ENCODE measurements around the gene PRRT1B. TPM values are rescaled to one million over a fixed set of nuclear protein-coding genes. Genes with fewer than 3 reads are reported as not detected.

PRRT1B gene
- total and polyA plus RNA-seq, 2 experiments from 2014 or later: 0.24 TPM; not detected in 1

GRCh38 chr9:131593936-131594665, 48.8 kb downstream of the PRRT1B start:
- no peak overlapping the region for H3K4me3 Mint-ChIP-seq
- no peaks in the 10 kb centered on the region for H3K4me1 Mint-ChIP-seq

GRCh38 chr9:131594906-131595665, 49.8 kb downstream of the PRRT1B start:
- no peaks in the 10 kb centered on the region for H3K9me3 Mint-ChIP-seq
- Histone ChIP-seq H4K20me1 (replicated peaks; ENCODE audit: insufficient read depth) (no peaks in the 10 kb centered on the region), H3K27me3 (ENCODE audit: insufficient read depth) (no peaks in the 10 kb centered on the region), H3K4me1 (ENCODE audit: insufficient read depth) (no peaks in the 10 kb centered on the region), H3K4me3 (no peak overlapping the region), H3K27ac (ENCODE audit: low read depth) (no peak overlapping the region; the same call in 1 of the 2 replicates), H3K79me2 (replicated peaks; ENCODE audit: insufficient read depth) (no peaks in the 10 kb centered on the region), H3K9me2 (ENCODE audit: insufficient read depth) (no peaks in the 10 kb centered on the region), H2AFZ (no peak overlapping the region), H3K4me2 (no peak overlapping the region), H3F3A (replicated peaks; ENCODE audit: low read depth) (0 out of 2 replicates have a peak, but pooled peaks cover 3% of the 10 kb centered on the region), H3K36me3 (ENCODE audit: insufficient read depth) (no peaks in the 10 kb centered on the region; the same call in 1 of the 2 replicates)
- H3K27me3 Mint-ChIP-seq (ENCODE audit: insufficient read depth, low read depth, poor library complexity): peaks cover 9% of the 10 kb centered on the region
- H3K4me3 Mint-ChIP-seq: no peak overlapping the region
- DNase-seq (ENCODE audit: low spot score): no peak
- peak overlapping the region; percentile 89 for H3K27ac Mint-ChIP-seq
- no peak for ATAC-seq
- H3K36me3 Mint-ChIP-seq (ENCODE audit: low read depth): peaks cover 22% of the 10 kb centered on the region
- TF ChIP-seq EZH2phosphoT487 (IDR thresholded peaks at IDR 0.05; ENCODE audit: unreplicated experiment) (no peak), ZNF331 (CRISPR knock-in tag; IDR thresholded peaks at IDR 0.05; ENCODE audit: low read depth) (no peak), EZH2 (IDR thresholded peaks at IDR 0.05; ENCODE audit: low read depth, unreplicated experiment) (no peak), CREB1 (CRISPR knock-in tag; IDR thresholded peaks at IDR 0.05; ENCODE audit: low read depth) (no peak), JUNB (IDR thresholded peaks at IDR 0.05; ENCODE audit: unreplicated experiment) (no peak), ZNF114 (CRISPR knock-in tag; IDR thresholded peaks at IDR 0.05) (no peak), NANOG (IDR thresholded peaks at IDR 0.05; ENCODE audit: borderline replicate concordance) (no peak), ETS1 (IDR thresholded peaks at IDR 0.05) (no peak), STAT1 (IDR thresholded peaks at IDR 0.05; ENCODE audit: unreplicated experiment) (no peak)
- H3K4me1 Mint-ChIP-seq: no peaks in the 10 kb centered on the region

More at GRCh38 chr9:131593936-131594665, 48.8 kb downstream of the PRRT1B start:
- no peaks in the 10 kb centered on the region for H3K4me1 ChIP-seq (ENCODE audit: insufficient read depth)
- Mint-ChIP-seq H3K27ac (no peak overlapping the region), H3K27me3 (ENCODE audit: insufficient read depth, low read depth, poor library complexity) (peaks cover 9% of the 10 kb centered on the region), H3K36me3 (ENCODE audit: low read depth) (peaks cover 22% of the 10 kb centered on the region), H3K9me3 (no peaks in the 10 kb centered on the region)
- no peak overlapping the region for H2AFZ ChIP-seq
- H3K4me2 ChIP-seq: no peak overlapping the region
- ATAC-seq: no peak
- H3K27ac ChIP-seq (ENCODE audit: low read depth): no peak overlapping the region
- no peaks in the 10 kb centered on the region for H3K79me2 ChIP-seq (replicated peaks; ENCODE audit: insufficient read depth)
- H3K36me3 ChIP-seq (ENCODE audit: insufficient read depth): no peaks in the 10 kb centered on the region; the same call in 1 of the 2 replicates
- no peak for DNase-seq (ENCODE audit: low spot score)
- H4K20me1 ChIP-seq (replicated peaks; ENCODE audit: insufficient read depth): no peaks in the 10 kb centered on the region
- no peak overlapping the region for H3K4me3 ChIP-seq
- no peaks in the 10 kb centered on the region for H3K9me2 ChIP-seq (ENCODE audit: insufficient read depth)
- no peaks in the 10 kb centered on the region for H3K27me3 ChIP-seq (ENCODE audit: insufficient read depth)
- TF ChIP-seq ZNF114 (CRISPR knock-in tag; IDR thresholded peaks at IDR 0.05) (no peak), STAT1 (IDR thresholded peaks at IDR 0.05; ENCODE audit: unreplicated experiment) (no peak), EZH2 (IDR thresholded peaks at IDR 0.05; ENCODE audit: low read depth, unreplicated experiment) (no peak), ZNF331 (CRISPR knock-in tag; IDR thresholded peaks at IDR 0.05; ENCODE audit: low read depth) (no peak)
- 0 out of 2 replicates have a peak, but pooled peaks cover 3% of the 10 kb centered on the region for H3F3A ChIP-seq (replicated peaks; ENCODE audit: low read depth)

Measured in GM23338 (cell line).